HG02938 (cell line): ENCODE data around the gene CCR6.
"Not testable (repeated sequence)": the region's sequence is repeated elsewhere in the genome, so short reads cannot be mapped to it uniquely, and the experiment has no call there.

Source experiments
- ATAC-seq: cut with Tn5 transposase; IDR thresholded peaks from one replicate; pipeline ENCODE4 v1.9.1; 2021; ENCODE audit warnings: mild to moderate bottlenecking, moderate library complexity; ENCODE audit not compliant: unreplicated experiment

The CCR6 gene

GRCh38 chr6:167122827-167123657, at the start of gene CCR6:
TSS of gene CCR6 (plus strand) at chr6:167123096. CDS start at chr6:167136135, 13,039 bp downstream.
- no peak for ATAC-seq

- ATAC-seq: no peak
Measured at GRCh38 chr6:167073679-167074274, 49.1 kb upstream of the CCR6 start.

- no peak for ATAC-seq
Measured at GRCh38 chr6:167077241-167077932, 45.5 kb upstream of the CCR6 start.

- no peak for ATAC-seq
Measured at GRCh38 chr6:167078745-167079144, 44.2 kb upstream of the CCR6 start.

GRCh38 chr6:167079853-167080297, 43.0 kb upstream of the CCR6 start:
- ATAC-seq: peak; percentile 97

- no peak for ATAC-seq
Measured at GRCh38 chr6:167087857-167088354, 35.0 kb upstream of the CCR6 start.

GRCh38 chr6:167088741-167089140, 34.2 kb upstream of the CCR6 start:
- ATAC-seq: not testable (repeated sequence)

- no peak for ATAC-seq
Measured at GRCh38 chr6:167089243-167090142, 33.4 kb upstream of the CCR6 start.

GRCh38 chr6:167090171-167090570, 32.7 kb upstream of the CCR6 start:
- no peak for ATAC-seq

GRCh38 chr6:167091026-167091804, 31.7 kb upstream of the CCR6 start:
- ATAC-seq: no peak

GRCh38 chr6:167091805-167092107, 31.1 kb upstream of the CCR6 start:
- no peak for ATAC-seq

GRCh38 chr6:167092672-167093339, 30.1 kb upstream of the CCR6 start:
- ATAC-seq: no peak

GRCh38 chr6:167093406-167093921, 29.4 kb upstream of the CCR6 start:
- ATAC-seq: no peak

GRCh38 chr6:167093922-167094432, 28.9 kb upstream of the CCR6 start:
- peak; percentile 34 for ATAC-seq

GRCh38 chr6:167094436-167094819, 28.5 kb upstream of the CCR6 start:
- peak; percentile 23 for ATAC-seq

GRCh38 chr6:167094820-167095637, 27.9 kb upstream of the CCR6 start:
- ATAC-seq: peak; percentile 60

- ATAC-seq: no peak
Measured at GRCh38 chr6:167095888-167096287, 27.0 kb upstream of the CCR6 start.

GRCh38 chr6:167096991-167097390, 25.9 kb upstream of the CCR6 start:
- no peak for ATAC-seq
